ENCODE data around the gene LINGO3. TPM values are rescaled to one million over a fixed set of nuclear protein-coding genes. Genes with fewer than 3 reads are reported as not detected.
A peak's percentile ranks its signal among the peaks of the same experiment; 100 is the strongest.

Gene LINGO3
- total RNA-seq, 4 donors from 2014 or later: not detected

DNA sequence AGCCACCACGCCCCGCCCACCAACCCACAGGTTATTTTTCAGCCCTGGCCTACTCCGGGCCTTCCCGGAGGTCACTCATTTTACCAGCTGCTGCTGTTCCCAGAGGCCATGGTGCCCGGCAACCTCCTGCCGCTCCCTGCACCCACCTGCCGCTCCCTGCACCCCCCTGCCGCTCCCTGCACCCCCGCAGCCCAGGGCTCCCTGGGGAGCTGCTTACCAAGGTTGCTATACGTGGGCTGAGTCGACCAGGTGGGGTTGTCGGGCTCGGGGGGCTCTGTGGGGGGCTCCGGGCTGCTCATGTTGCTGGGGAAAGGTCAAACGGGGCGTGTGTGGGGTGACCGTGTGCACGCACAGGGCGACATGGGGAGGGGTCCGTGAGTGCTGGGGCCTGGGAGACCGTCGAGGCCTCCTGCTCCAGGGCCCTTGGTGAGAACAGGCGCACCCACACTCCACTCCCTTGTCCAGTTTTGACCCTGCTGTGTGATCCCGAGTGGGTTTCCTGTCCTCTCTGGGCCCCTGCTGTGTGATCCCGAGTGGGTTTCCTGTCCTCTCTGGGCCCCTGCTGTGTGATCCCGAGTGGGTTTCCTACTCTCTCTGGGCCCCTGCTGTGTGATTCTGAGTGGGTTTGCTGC, 27.2 kb downstream of the LINGO3 start:
- TF ChIP-seq POLR2AphosphoS5 (IDR thresholded peaks at IDR 0.05) (no peak), EP300 (IDR thresholded peaks at IDR 0.05) (no peak), POLR2A (IDR thresholded peaks at IDR 0.05; ENCODE audit: low read depth) (no peak)
- TF ChIP-seq, protein P1, sequence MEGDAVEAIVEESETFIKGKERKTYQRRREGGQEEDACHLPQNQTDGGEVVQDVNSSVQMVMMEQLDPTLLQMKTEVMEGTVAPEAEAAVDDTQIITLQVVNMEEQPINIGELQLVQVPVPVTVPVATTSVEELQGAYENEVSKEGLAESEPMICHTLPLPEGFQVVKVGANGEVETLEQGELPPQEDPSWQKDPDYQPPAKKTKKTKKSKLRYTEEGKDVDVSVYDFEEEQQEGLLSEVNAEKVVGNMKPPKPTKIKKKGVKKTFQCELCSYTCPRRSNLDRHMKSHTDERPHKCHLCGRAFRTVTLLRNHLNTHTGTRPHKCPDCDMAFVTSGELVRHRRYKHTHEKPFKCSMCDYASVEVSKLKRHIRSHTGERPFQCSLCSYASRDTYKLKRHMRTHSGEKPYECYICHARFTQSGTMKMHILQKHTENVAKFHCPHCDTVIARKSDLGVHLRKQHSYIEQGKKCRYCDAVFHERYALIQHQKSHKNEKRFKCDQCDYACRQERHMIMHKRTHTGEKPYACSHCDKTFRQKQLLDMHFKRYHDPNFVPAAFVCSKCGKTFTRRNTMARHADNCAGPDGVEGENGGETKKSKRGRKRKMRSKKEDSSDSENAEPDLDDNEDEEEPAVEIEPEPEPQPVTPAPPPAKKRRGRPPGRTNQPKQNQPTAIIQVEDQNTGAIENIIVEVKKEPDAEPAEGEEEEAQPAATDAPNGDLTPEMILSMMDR (IDR thresholded peaks at IDR 0.05): no peak
- intact Hi-C loops (cut with DNase I): no loop called here
- H3K36me3 ChIP-seq: peaks cover 0 to 13% (median 9%) of the 10 kb centered on the region in 4 donors
- DNase-seq (ENCODE audit: extremely low spot score): no peak
- peaks cover 9 to 37% (median 27%) of the 10 kb centered on the region in 4 donors for H3K4me1 ChIP-seq
- H3K27me3 ChIP-seq: no peaks in the 10 kb centered on the region
- 84% methylated on average over 16 of the region's 26 CpGs for WGBS
- no peak overlapping the region for H3K27ac ChIP-seq (replicated peaks in 1 of 4)
- H3K4me3 ChIP-seq: no peak overlapping the region
- H3K9me3 ChIP-seq: no peaks in the 10 kb centered on the region

DNA sequence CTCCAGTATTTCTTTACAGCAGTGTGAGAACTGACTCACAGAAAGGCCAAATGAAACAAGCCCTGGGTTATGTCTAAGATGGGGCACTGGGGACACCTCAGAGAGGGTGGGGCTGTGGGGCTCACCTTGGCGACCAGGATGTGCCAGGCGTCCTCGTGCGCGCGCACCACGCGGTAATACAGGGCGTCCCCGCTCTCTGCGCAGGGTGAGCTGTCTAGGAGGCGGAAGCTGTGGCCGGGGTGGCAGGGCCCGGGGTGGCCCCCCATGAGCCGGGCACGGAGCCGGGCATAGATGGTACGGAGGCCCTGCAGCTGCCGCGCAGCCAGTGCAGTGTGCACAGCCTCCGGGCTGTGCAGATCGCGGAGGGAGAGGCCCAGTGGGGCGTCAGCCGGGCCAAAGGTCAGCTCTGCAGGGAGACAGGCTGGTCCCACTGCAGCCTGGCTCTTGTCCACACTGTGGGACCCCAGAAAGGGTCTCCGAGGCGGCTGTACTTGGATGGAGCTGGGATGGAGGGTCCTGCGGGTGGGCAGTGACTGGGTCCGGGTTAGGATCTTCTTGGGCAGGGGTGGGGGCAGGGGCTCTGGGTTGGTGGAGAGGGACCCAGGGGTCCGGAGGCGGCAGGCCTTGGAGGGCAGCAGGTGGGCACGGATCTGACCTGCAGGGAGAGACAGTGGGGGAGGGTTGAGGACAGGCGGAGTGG, 29.3 kb downstream of the LINGO3 start:
- WGBS: 94% methylated on average over 8 of the region's 33 CpGs
- peaks cover 0 to 19% (median 15%) of the 10 kb centered on the region in 4 donors for H3K36me3 ChIP-seq
- H3K4me1 ChIP-seq: peaks cover 25 to 57% (median 48%) of the 10 kb centered on the region in 4 donors
- H3K9me3 ChIP-seq: no peaks in the 10 kb centered on the region
- DNase-seq (ENCODE audit: extremely low spot score): no peak
- intact Hi-C loops (cut with DNase I): loop anchor here (5.0 kb wide), 2 partner anchors 49 to 114 kb away; partner anchors contain the start of genes LSM7 and SPPL2B
- no peak overlapping the region for H3K4me3 ChIP-seq
- TF ChIP-seq POLR2AphosphoS5 (IDR thresholded peaks at IDR 0.05): no peak
- TF ChIP-seq, protein P1 (IDR thresholded peaks at IDR 0.05): no peak
- TF ChIP-seq POLR2A (IDR thresholded peaks at IDR 0.05; ENCODE audit: low read depth): no peak
- no peak for TF ChIP-seq EP300 (IDR thresholded peaks at IDR 0.05)
- H3K27me3 ChIP-seq: no peaks in the 10 kb centered on the region
- H3K27ac ChIP-seq (replicated peaks in 1 of 4): no peak overlapping the region

DNA sequence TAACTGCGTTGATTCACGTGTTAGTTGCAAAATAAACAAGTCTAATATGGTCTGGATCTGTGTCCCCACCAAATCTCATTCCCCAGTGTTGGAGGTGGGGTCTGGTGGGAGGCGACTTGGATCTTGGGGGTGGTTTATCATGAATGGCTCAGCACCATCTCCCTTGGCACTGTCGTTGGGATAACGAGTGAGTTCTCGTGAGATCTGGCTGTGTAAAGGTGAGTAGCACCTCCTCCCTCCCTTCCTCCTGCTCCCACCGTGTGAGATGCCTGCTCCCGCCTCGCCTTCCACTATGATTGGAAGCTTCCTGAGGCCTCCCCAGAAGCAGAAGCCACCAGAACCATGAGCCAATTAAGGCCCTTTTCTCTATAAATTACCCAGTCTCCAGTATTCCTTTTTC, 30.8 kb downstream of the LINGO3 start:
- no peak for DNase-seq (ENCODE audit: extremely low spot score)
- 84% methylated on average over 9 of the region's 9 CpGs for WGBS
- H3K9me3 ChIP-seq: no peaks in the 10 kb centered on the region
- H3K27me3 ChIP-seq: no peaks in the 10 kb centered on the region
- H3K4me1 ChIP-seq: peaks cover 37 to 61% (median 54%) of the 10 kb centered on the region in 4 donors
- no peak for TF ChIP-seq EP300 (IDR thresholded peaks at IDR 0.05)
- TF ChIP-seq POLR2AphosphoS5 (IDR thresholded peaks at IDR 0.05): no peak
- TF ChIP-seq, protein P1 (IDR thresholded peaks at IDR 0.05): no peak
- no peak for TF ChIP-seq POLR2A (IDR thresholded peaks at IDR 0.05; ENCODE audit: low read depth)
- no peak overlapping the region for H3K4me3 ChIP-seq
- H3K27ac ChIP-seq (replicated peaks in 1 of 4): no peak overlapping the region
- peaks cover 8 to 32% (median 26%) of the 10 kb centered on the region in 4 donors for H3K36me3 ChIP-seq
- intact Hi-C loops (cut with DNase I): loop anchor here (5.0 kb wide), 2 partner anchors 50 to 115 kb away; partner anchors contain the start of genes LSM7 and SPPL2B

DNA sequence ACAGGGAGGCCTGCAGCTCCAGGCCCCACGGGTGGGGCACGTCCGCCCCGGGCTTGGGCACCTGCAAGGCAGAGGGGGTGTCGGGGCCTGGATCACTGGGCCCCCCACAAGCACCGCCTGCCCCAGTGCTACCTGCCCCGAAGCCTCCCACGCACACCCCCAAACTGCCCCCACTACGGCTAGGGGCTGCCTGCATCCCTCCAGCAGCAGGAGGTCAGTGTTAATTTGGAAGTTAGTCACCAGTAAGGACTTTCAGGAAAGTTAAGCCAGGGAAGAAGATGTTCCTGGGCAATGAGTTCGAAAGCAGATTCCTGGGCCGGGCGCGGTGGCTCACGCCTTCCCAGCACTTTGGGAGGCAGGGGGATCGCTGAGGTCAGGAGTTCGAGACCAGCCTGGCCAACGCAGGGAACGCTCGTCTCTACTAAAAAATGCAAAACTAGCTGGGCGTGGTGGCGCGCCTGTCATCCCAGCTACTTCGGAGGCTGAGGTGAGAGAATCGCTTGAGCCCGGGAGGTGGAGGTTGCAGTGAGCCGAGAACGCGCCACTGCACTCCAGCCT, 31.4 kb downstream of the LINGO3 start:
- Histone ChIP-seq H3K4me1 (peaks cover 37 to 61% (median 54%) of the 10 kb centered on the region in 4 donors), H3K36me3 (peaks cover 14 to 39% (median 33%) of the 10 kb centered on the region in 4 donors), H3K27ac (replicated peaks in 1 of 4) (peak overlapping the region in 2 of 4 donors; percentile 60 to 100), H3K27me3 (no peaks in the 10 kb centered on the region), H3K4me3 (peak overlapping the region in 1 of 4 donors; percentile 23), H3K9me3 (no peaks in the 10 kb centered on the region)
- 89% methylated on average over 28 of the region's 28 CpGs for WGBS
- TF ChIP-seq POLR2A (IDR thresholded peaks at IDR 0.05; ENCODE audit: low read depth): no peak
- TF ChIP-seq, protein P1 (IDR thresholded peaks at IDR 0.05): no peak
- TF ChIP-seq EP300 (IDR thresholded peaks at IDR 0.05): no peak
- TF ChIP-seq POLR2AphosphoS5 (IDR thresholded peaks at IDR 0.05): no peak
- intact Hi-C loops (cut with DNase I): loop anchor here (5.0 kb wide), 2 partner anchors 51 to 116 kb away; partner anchors contain the start of genes LSM7 and SPPL2B
- no peak for DNase-seq (ENCODE audit: extremely low spot score)
